HEK293T (cell line): ENCODE measurements around the gene FMNL1.

Experiments
- BHLHE40 ChIP-seq: fragments of 450-650 bp; IDR thresholded peaks from 2 replicates; pipeline ENCODE4 v1.6.1; 2016; ENCODE audit warnings: mild to moderate bottlenecking, moderate library complexity, borderline replicate concordance
- ZNF384 ChIP-seq: fragments of 450-650 bp; IDR thresholded peaks from 2 replicates; pipeline ENCODE4 v1.6.1; 2016

DNA sequence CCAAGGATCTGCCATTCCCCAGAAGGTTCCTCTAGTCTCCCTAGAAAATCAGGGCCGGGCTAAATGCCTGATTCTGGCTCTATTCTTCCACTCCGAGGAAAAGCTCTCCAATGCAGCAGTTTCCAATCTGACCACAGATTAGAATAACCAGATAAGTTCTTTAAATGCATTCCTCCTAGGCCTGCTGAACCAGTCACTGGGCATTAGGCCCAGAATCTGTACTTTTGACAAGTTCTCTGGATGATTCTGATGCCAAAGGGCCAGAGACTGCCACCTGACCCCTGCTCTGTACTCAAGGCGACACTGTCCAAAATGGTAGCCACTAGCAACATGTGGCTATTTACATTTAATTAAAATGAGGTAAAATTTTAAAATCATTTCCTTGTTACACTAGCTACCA, 72.8 kb downstream of the FMNL1 start:
- TF ChIP-seq ZNF384 = no peak
- no peak for TF ChIP-seq BHLHE40
